DOHH2 (cell line): ENCODE results near the gene SV2C.

ENCODE experiments used
- H3F3A ChIP-seq: fragments of 200-600 bp; sonication (generic), shearing (Covaris generic); 2 replicates; pipeline ENCODE4 v1.6.0; 2016; ENCODE audit warnings: antibody characterized with exemption, mild to moderate bottlenecking; ENCODE audit not compliant: control insufficient read depth, insufficient read depth
- H3K27ac ChIP-seq: fragments of 200-600 bp; sonication (generic); 2 replicates; pipeline ENCODE4 v1.5.1; 2014; ENCODE audit warnings: low read depth, mild to moderate bottlenecking, low read length, moderate library complexity
- H3K27me3 ChIP-seq: fragments of 200-600 bp; sonication (generic); 2 replicates; pipeline ENCODE4 v1.6.1; 2014; ENCODE audit warnings: mild to moderate bottlenecking, low read length, mixed read lengths; ENCODE audit not compliant: control insufficient read depth
- H3K36me3 ChIP-seq: fragments of 200-600 bp; sonication (generic); 2 replicates; pipeline ENCODE4 v1.6.1; 2014; ENCODE audit warnings: mild to moderate bottlenecking, low read length, moderate library complexity, mixed read lengths; ENCODE audit not compliant: control insufficient read depth
- H3K4me1 ChIP-seq: fragments of 200-600 bp; sonication (generic); 2 replicates; pipeline ENCODE4 v1.6.1; 2014; ENCODE audit warnings: mild to moderate bottlenecking, low read length, mixed read lengths; ENCODE audit not compliant: control insufficient read depth
- H3K4me2 ChIP-seq: fragments of 200-600 bp; sonication (generic); 2 replicates; pipeline ENCODE4 v1.6.0; 2014; ENCODE audit warnings: mild to moderate bottlenecking, low read length, moderate library complexity
- H3K4me3 ChIP-seq: fragments of 200-600 bp; sonication (generic); 2 replicates; pipeline ENCODE4 v1.5.1; 2014; ENCODE audit warnings: mild to moderate bottlenecking, low read length, mixed read lengths
- H3K79me2 ChIP-seq: fragments of 200-600 bp; sonication (generic); 2 replicates; pipeline ENCODE4 v1.6.1; 2014; ENCODE audit warnings: mild to moderate bottlenecking, low read length, mixed read lengths; ENCODE audit not compliant: control insufficient read depth
- H3K9me2 ChIP-seq: fragments of 200-600 bp; sonication (generic); replicated peaks from 2 replicates; pipeline ENCODE4 v1.6.1; 2014; ENCODE audit warnings: mild to moderate bottlenecking, low read length, mixed read lengths; ENCODE audit not compliant: control insufficient read depth
- H3K9me3 ChIP-seq: fragments of 200-600 bp; sonication (generic); 2 replicates; pipeline ENCODE4 v1.6.1; 2014; ENCODE audit warnings: antibody characterized with exemption, low read length, mixed read lengths; ENCODE audit not compliant: control insufficient read depth, insufficient read depth
- H4K20me1 ChIP-seq: fragments of 200-600 bp; sonication (generic); 2 replicates; pipeline ENCODE4 v1.6.0; 2014; ENCODE audit warnings: low read depth, mild to moderate bottlenecking, antibody characterized with exemption, low read length, moderate library complexity; ENCODE audit not compliant: control insufficient read depth, insufficient read depth
- CTCF ChIP-seq: fragments of 200-600 bp; sonication (generic); IDR thresholded peaks from one replicate; pipeline ENCODE4 v1.5.1; 2014; ENCODE audit warnings: antibody characterized with exemption, mild to moderate bottlenecking, low read depth, low read length; ENCODE audit not compliant: poor library complexity, severe bottlenecking
- EZH2phosphoT487 ChIP-seq: fragments of 200-600 bp; sonication (generic); IDR thresholded peaks from 2 replicates; pipeline ENCODE4 v1.6.1; 2017; ENCODE audit warnings: borderline replicate concordance, mild to moderate bottlenecking, antibody characterized with exemption, low read length, moderate library complexity, mixed read lengths

The SV2C gene

GRCh38 chr5:76196886-76197489, 113.8 kb downstream of the SV2C start:
- Histone ChIP-seq H3K79me2 (no peaks in the 10 kb centered on the region), H3F3A (no peaks in the 10 kb centered on the region), H3K4me3 (no peak overlapping the region), H3K4me1 (peaks cover 7% of the 10 kb centered on the region), H3K9me3 (no peaks in the 10 kb centered on the region), H3K27ac (no peak overlapping the region), H3K4me2 (no peak overlapping the region), H4K20me1 (no peaks in the 10 kb centered on the region), H3K36me3 (no peaks in the 10 kb centered on the region), H3K9me2 (no peaks in the 10 kb centered on the region), H3K27me3 (peaks cover 3% of the 10 kb centered on the region)
- TF ChIP-seq EZH2phosphoT487 (no peak), CTCF (no peak)

- Histone ChIP-seq H3K4me2 (no peak overlapping the region), H3K9me3 (no peaks in the 10 kb centered on the region), H3K79me2 (no peaks in the 10 kb centered on the region), H3K27me3 (peaks cover 3% of the 10 kb centered on the region), H3F3A (no peaks in the 10 kb centered on the region), H3K9me2 (no peaks in the 10 kb centered on the region), H3K4me3 (no peak overlapping the region), H3K4me1 (peaks cover 7% of the 10 kb centered on the region), H4K20me1 (no peaks in the 10 kb centered on the region), H3K36me3 (no peaks in the 10 kb centered on the region), H3K27ac (no peak overlapping the region)
- TF ChIP-seq CTCF (no peak), EZH2phosphoT487 (no peak)
Observed at GRCh38 chr5:76197726-76198125, 114.5 kb downstream of the SV2C start.

- no peak overlapping the region for H3K27ac ChIP-seq
- TF ChIP-seq EZH2phosphoT487 (no peak), CTCF (no peak)
Observed at GRCh38 chr5:76199336-76200318, 116.4 kb downstream of the SV2C start.

More at GRCh38 chr5:76199336-76200318, 116.4 kb downstream of the SV2C start:
- Histone ChIP-seq H3K79me2 (no peaks in the 10 kb centered on the region), H3K9me2 (no peaks in the 10 kb centered on the region), H4K20me1 (no peaks in the 10 kb centered on the region), H3K4me1 (peaks cover 6% of the 10 kb centered on the region), H3K27me3 (peaks cover 1% of the 10 kb centered on the region; the same call in 1 of the 2 replicates), H3K4me3 (no peak overlapping the region), H3K4me2 (no peak overlapping the region), H3F3A (no peaks in the 10 kb centered on the region), H3K9me3 (no peaks in the 10 kb centered on the region), H3K36me3 (no peaks in the 10 kb centered on the region)
